CD14-positive monocyte (primary cell): Measurements from ENCODE around the gene TMEM247. TPM values are rescaled to one million over a fixed set of nuclear protein-coding genes. Genes with fewer than 3 reads are reported as not detected.

Source experiments
- DNase-seq, 3 donors: peaks; one replicate each; pipeline ENCODE4 v3.0.0-alpha.2; 2011 to 2022
- H2AFZ ChIP-seq: 2 replicates; pipeline ENCODE4 v1.6.0; 2012; ENCODE audit warnings: mild to moderate bottlenecking, low read depth, low read length, inconsistent platforms; ENCODE audit not compliant: insufficient read depth, poor library complexity, severe bottlenecking
- H3K27ac ChIP-seq, 2 donors: 1 replicate in 1 of 2; 2 replicates in 1 of 2; pipeline ENCODE4 v1.5.1; 2012 to 2013; ENCODE audit warnings: low read length in 2 of 2, control low read depth in 1 of 2, inconsistent platforms in 1 of 2, low read depth in 1 of 2, mild to moderate bottlenecking in 1 of 2
- H3K27me3 ChIP-seq, 2 donors: one replicate each; pipeline versions ENCODE4 v1.6.0 to v1.6.1; 2011 to 2013; ENCODE audit warnings: low read length in 2 of 2; ENCODE audit not compliant: control insufficient read depth in 2 of 2, insufficient read depth in 2 of 2
- H3K36me3 ChIP-seq, 2 donors: replicated peaks in 1 of 2; 1 replicate in 1 of 2; 2 replicates in 1 of 2; pipeline versions ENCODE4 v1.5.1 to v1.6.1; 2012 to 2013; ENCODE audit warnings: low read length in 2 of 2, control low read depth in 1 of 2, inconsistent platforms in 1 of 2, mild to moderate bottlenecking in 1 of 2; ENCODE audit not compliant: insufficient read depth in 2 of 2, control insufficient read depth in 1 of 2
- H3K4me1 ChIP-seq, 2 donors: 1 replicate in 1 of 2; 2 replicates in 1 of 2; pipeline versions ENCODE4 v1.5.1 to v1.6.1; 2012 to 2013; ENCODE audit warnings: low read length in 2 of 2, control low read depth in 1 of 2, inconsistent platforms in 1 of 2, mild to moderate bottlenecking in 1 of 2, moderate library complexity in 1 of 2; ENCODE audit not compliant: insufficient read depth in 2 of 2, control insufficient read depth in 1 of 2
- H3K4me2 ChIP-seq: replicated peaks from 2 replicates; pipeline ENCODE3; 2012; ENCODE audit warnings: low read length, moderate library complexity, mild to moderate bottlenecking; ENCODE audit not compliant: poor library complexity, severe bottlenecking; ENCODE audit errors: extremely low read depth
- H3K4me3 ChIP-seq, 3 experiments: fragments of 200-600 bp in 1 of 3; sonication (generic) in 1 of 3; replicated peaks in 1 of 3; 1 replicate in 2 of 3; 2 replicates in 1 of 3; pipeline ENCODE4 v1.5.1; 2011 to 2013; ENCODE audit warnings: low read length in 3 of 3, mild to moderate bottlenecking in 3 of 3, control low read depth in 2 of 3, low read depth in 2 of 3, inconsistent platforms in 1 of 3, moderate library complexity in 1 of 3
- H3K79me2 ChIP-seq: 2 replicates; pipeline ENCODE4 v1.6.0; 2012; ENCODE audit warnings: mild to moderate bottlenecking, control low read depth, inconsistent platforms, low read length, moderate library complexity; ENCODE audit not compliant: insufficient read depth
- H3K9ac ChIP-seq: 2 replicates; pipeline ENCODE4 v1.6.0; 2017; ENCODE audit warnings: low read length, mild to moderate bottlenecking; ENCODE audit not compliant: insufficient read depth, poor library complexity, severe bottlenecking
- H3K9me3 ChIP-seq, 2 donors: replicated peaks in 1 of 2; 1 replicate in 1 of 2; 2 replicates in 1 of 2; pipeline versions ENCODE4 v1.5.1 to v1.6.1; 2012 to 2013; ENCODE audit warnings: low read length in 2 of 2, control low read depth in 1 of 2; ENCODE audit not compliant: control insufficient read depth in 1 of 2, insufficient read depth in 1 of 2
- H4K20me1 ChIP-seq: 2 replicates; pipeline ENCODE4 v1.6.0; 2012; ENCODE audit warnings: mild to moderate bottlenecking, low read length, control low read depth, moderate library complexity; ENCODE audit not compliant: insufficient read depth
- H3K27ac Mint-ChIP-seq, 7 donors: one replicate each; pipeline ENCODE4 v1.8.0; 2020; ENCODE audit warnings: mild to moderate bottlenecking in 7 of 7, mixed read lengths in 7 of 7, moderate library complexity in 6 of 7, inconsistent platforms in 2 of 7
- H3K27me3 Mint-ChIP-seq, 3 donors: one replicate each; pipeline ENCODE4 v1.8.0; 2021 to 2022; ENCODE audit warnings: low read depth in 3 of 3, mild to moderate bottlenecking in 3 of 3, mixed read lengths in 3 of 3, moderate library complexity in 3 of 3, inconsistent platforms in 1 of 3
- H3K36me3 Mint-ChIP-seq, 2 donors: one replicate each; pipeline ENCODE4 v1.8.0; 2020; ENCODE audit warnings: mixed read lengths in 2 of 2, inconsistent platforms in 1 of 2, mild to moderate bottlenecking in 1 of 2
- H3K4me1 Mint-ChIP-seq: one replicate; pipeline ENCODE4 v1.8.0; 2020; ENCODE audit warnings: mild to moderate bottlenecking, mixed read lengths
- H3K4me3 Mint-ChIP-seq, 2 donors: one replicate each; pipeline ENCODE4 v1.8.0; 2020; ENCODE audit warnings: mild to moderate bottlenecking in 2 of 2, mixed read lengths in 2 of 2, moderate library complexity in 1 of 2
- H3K9me3 Mint-ChIP-seq, 7 donors: one replicate each; pipeline ENCODE4 v1.8.0; 2020 to 2022; ENCODE audit warnings: mixed read lengths in 7 of 7, mild to moderate bottlenecking in 6 of 7, moderate library complexity in 6 of 7, inconsistent platforms in 2 of 7
- WGBS: methylation state at CpG from one replicate; pipeline ENCODE4 v1.1.5; 2013; ENCODE audit warnings: missing lambda C conversion rate; ENCODE audit not compliant: insufficient coverage; 5-methylcytosine and 5-hydroxymethylcytosine counted together
- intact Hi-C, 2 donors: fragments of 100-400 bp; cut with micrococcal nuclease; formaldehyde crosslinking; loops; one replicate each; pipeline versions ENCODE4 v1.15.0 to v1.15.1; 2023
- polyA plus RNA-seq, 3 donors: library from polyadenylated mRNA; depleted of rRNA in 1 of 3; unstranded in 2 of 3; stranded (reverse) in 1 of 3; fragments of 300-500 nt in 2 of 3; fragments of >200 nt in 1 of 3; fragmentation: Illumina TruSeq in 2 of 3; gene quantifications; 1 replicate in 2 of 3; 2 replicates in 1 of 3; pipeline ENCODE4 v1.2.3, GENCODE V29; 2012 to 2021
- TF ChIP-seq, protein P1 (sequence below): fragments of 200-600 bp; IDR thresholded peaks from one replicate; pipeline ENCODE4 v1.8.0; 2022; ENCODE audit warnings: antibody characterized with exemption, mild to moderate bottlenecking

Gene TMEM247
- polyA plus RNA-seq, 3 donors: not detected

DNA sequence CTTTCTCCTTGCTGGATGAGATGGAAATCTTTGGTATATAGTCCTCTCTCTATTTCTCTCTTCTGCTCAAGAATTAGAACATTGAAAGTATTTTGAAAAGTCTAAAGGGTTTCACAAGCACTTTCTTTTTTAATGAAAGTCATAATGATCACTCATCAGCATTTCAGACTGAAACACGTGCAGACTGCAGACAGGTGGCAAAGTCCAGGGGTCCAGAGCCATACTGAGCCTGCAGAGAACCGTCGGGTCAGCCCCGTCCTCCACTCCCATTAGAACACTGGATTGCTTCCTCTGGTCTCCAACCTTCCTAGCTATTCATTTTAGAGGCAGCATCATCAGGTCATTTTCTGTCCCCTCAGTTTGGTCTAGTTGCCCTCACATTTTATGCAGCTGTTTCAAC, 3.1 kb downstream of the TMEM247 start:
- Histone ChIP-seq H3K9me3 (no peaks in the 10 kb centered on the region), H3K79me2 (no peaks in the 10 kb centered on the region), H3K9ac (no peak overlapping the region), H3K4me1 (no peaks in the 10 kb centered on the region), H3K27ac (no peak overlapping the region), H3K4me2 (no peak overlapping the region), H4K20me1 (no peaks in the 10 kb centered on the region), H3K27me3 (no peaks in the 10 kb centered on the region), H3K4me3 (no peak overlapping the region), H2AFZ (no peak overlapping the region), H3K36me3 (no peaks in the 10 kb centered on the region)
- DNase-seq: no peak
- H3K27ac Mint-ChIP-seq: no peak overlapping the region
- H3K9me3 Mint-ChIP-seq: peaks cover 0 to 6% (median 0%) of the 10 kb centered on the region in 7 donors
- peaks cover 1 to 3% (median 2%) of the 10 kb centered on the region in 3 donors for H3K27me3 Mint-ChIP-seq
- 84% methylated on average over 4 of the region's 4 CpGs for WGBS
- intact Hi-C loops: no loop called here
- H3K4me1 Mint-ChIP-seq: no peaks in the 10 kb centered on the region
- TF ChIP-seq, protein P1, sequence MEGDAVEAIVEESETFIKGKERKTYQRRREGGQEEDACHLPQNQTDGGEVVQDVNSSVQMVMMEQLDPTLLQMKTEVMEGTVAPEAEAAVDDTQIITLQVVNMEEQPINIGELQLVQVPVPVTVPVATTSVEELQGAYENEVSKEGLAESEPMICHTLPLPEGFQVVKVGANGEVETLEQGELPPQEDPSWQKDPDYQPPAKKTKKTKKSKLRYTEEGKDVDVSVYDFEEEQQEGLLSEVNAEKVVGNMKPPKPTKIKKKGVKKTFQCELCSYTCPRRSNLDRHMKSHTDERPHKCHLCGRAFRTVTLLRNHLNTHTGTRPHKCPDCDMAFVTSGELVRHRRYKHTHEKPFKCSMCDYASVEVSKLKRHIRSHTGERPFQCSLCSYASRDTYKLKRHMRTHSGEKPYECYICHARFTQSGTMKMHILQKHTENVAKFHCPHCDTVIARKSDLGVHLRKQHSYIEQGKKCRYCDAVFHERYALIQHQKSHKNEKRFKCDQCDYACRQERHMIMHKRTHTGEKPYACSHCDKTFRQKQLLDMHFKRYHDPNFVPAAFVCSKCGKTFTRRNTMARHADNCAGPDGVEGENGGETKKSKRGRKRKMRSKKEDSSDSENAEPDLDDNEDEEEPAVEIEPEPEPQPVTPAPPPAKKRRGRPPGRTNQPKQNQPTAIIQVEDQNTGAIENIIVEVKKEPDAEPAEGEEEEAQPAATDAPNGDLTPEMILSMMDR: no peak
- no peak overlapping the region for H3K4me3 Mint-ChIP-seq
- H3K36me3 Mint-ChIP-seq: no peaks in the 10 kb centered on the region

DNA sequence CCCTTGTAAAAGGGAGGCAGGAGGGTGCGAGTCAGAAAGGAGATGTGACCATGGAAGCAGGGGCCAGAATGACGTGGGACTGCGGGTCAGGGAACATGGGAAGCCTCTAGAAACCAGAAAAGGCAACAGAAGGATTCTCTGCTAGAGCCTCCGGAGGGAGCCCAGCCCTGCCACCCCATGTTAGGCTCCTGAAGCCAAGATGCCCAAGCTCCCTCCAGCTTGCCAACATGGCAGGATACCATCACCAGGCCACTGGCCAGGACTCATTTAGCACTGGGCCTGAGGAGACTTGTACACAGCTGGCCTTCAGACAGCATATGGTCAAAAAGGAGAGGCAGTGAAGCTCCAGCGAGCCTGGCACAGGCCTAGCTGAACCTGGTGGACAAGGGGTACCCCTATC, 5.6 kb downstream of the TMEM247 start:
- Histone ChIP-seq H3K4me2 (no peak overlapping the region), H3K4me1 (no peaks in the 10 kb centered on the region), H3K27me3 (no peaks in the 10 kb centered on the region)

More for the DNA sequence above, 5.6 kb downstream of the TMEM247 start:
- Histone ChIP-seq H2AFZ (no peak overlapping the region), H3K79me2 (no peaks in the 10 kb centered on the region), H4K20me1 (no peaks in the 10 kb centered on the region), H3K36me3 (no peaks in the 10 kb centered on the region), H3K9me3 (no peaks in the 10 kb centered on the region), H3K9ac (no peak overlapping the region), H3K4me3 (no peak overlapping the region), H3K27ac (no peak overlapping the region)
- Mint-ChIP-seq H3K27me3 (peaks cover 2 to 3% (median 2%) of the 10 kb centered on the region in 3 donors), H3K4me3 (no peak overlapping the region), H3K36me3 (no peaks in the 10 kb centered on the region), H3K9me3 (peaks cover 0 to 2% (median 0%) of the 10 kb centered on the region in 7 donors), H3K27ac (no peak overlapping the region), H3K4me1 (peaks cover 7% of the 10 kb centered on the region)
- TF ChIP-seq, protein P1: no peak
- no peak for DNase-seq
- WGBS: 94% methylated on average over 5 of the region's 5 CpGs
- intact Hi-C loops: no loop called here
